GM12878 (cell line): ENCODE data around the gene PSENEN. TPM values are rescaled to one million over a fixed set of nuclear protein-coding genes. Genes with fewer than 3 reads are reported as not detected.

Experiments
- ATF2 ChIP-seq: IDR thresholded peaks from 2 replicates; pipeline ENCODE4 v1.6.1; 2012; ENCODE audit warnings: low read length, inconsistent platforms
- BMI1 ChIP-seq: fragments of 450-650 bp; IDR thresholded peaks from 2 replicates; pipeline ENCODE4 v1.6.1; 2016; ENCODE audit warnings: mild to moderate bottlenecking, moderate library complexity, borderline replicate concordance
- BRCA1 ChIP-seq: IDR thresholded peaks from 2 replicates; pipeline ENCODE4 v1.6.1; 2011; ENCODE audit warnings: low read depth, low read length, improper control_type of control experiment
- CHD1 ChIP-seq: IDR thresholded peaks from 2 replicates; pipeline ENCODE4 v1.6.1; 2012; ENCODE audit warnings: low read depth, low read length, improper control_type of control experiment
- CHD4 ChIP-seq: fragments of 200-600 bp; sonication (generic); IDR thresholded peaks from 2 replicates; pipeline ENCODE4 v1.6.1; 2016; ENCODE audit warnings: mild to moderate bottlenecking
- CREB1 ChIP-seq: IDR thresholded peaks from 2 replicates; pipeline ENCODE4 v1.6.1; 2012; ENCODE audit warnings: low read depth, mild to moderate bottlenecking, inconsistent platforms
- CUX1 ChIP-seq: IDR thresholded peaks from 2 replicates; pipeline ENCODE4 v1.6.1; 2012; ENCODE audit warnings: improper control_type of control experiment, low read depth, low read length; ENCODE audit not compliant: insufficient replicate concordance
- EGR1 ChIP-seq, 2 experiments: IDR thresholded peaks; 1 replicate in 1 of 2; 2 replicates in 1 of 2; pipeline ENCODE4 v1.6.1; 2011 to 2012; ENCODE audit warnings: low read depth in 2 of 2, low read length in 2 of 2, borderline replicate concordance in 1 of 2, mild to moderate bottlenecking in 1 of 2, moderate library complexity in 1 of 2
- EZH2 ChIP-seq: IDR thresholded peaks from 2 replicates; pipeline ENCODE4 v1.6.1; 2012; ENCODE audit warnings: low read depth, mild to moderate bottlenecking, control low read depth, inconsistent platforms, low read length, borderline replicate concordance; ENCODE audit not compliant: control insufficient read depth
- HDAC6 ChIP-seq: fragments of 200-600 bp; sonication (generic); IDR thresholded peaks from one replicate; pipeline ENCODE4 v1.8.0; 2017; ENCODE audit warnings: antibody characterized with exemption; ENCODE audit not compliant: unreplicated experiment
- HDGF ChIP-seq: fragments of 450-650 bp; IDR thresholded peaks from 2 replicates; pipeline ENCODE4 v1.6.1; 2016; ENCODE audit warnings: antibody characterized with exemption
- IKZF1 ChIP-seq: fragments of 450-650 bp; conservative IDR thresholded peaks from 2 replicates; pipeline ENCODE4 v1.6.1; 2017; ENCODE audit warnings: antibody characterized with exemption, mild to moderate bottlenecking
- MXI1 ChIP-seq: fragments of 150-350 bp; IDR thresholded peaks from 2 replicates; pipeline ENCODE4 v1.6.1; 2011; ENCODE audit warnings: low read depth, mild to moderate bottlenecking, inconsistent platforms, low read length, improper control_type of control experiment
- NBN ChIP-seq: fragments of 450-650 bp; IDR thresholded peaks from 2 replicates; pipeline ENCODE4 v1.6.1; 2016
- NFXL1 ChIP-seq: fragments of 450-650 bp; IDR thresholded peaks from 2 replicates; pipeline ENCODE4 v1.6.1; 2017; ENCODE audit warnings: antibody characterized with exemption, mild to moderate bottlenecking, borderline replicate concordance
- NFYB ChIP-seq: IDR thresholded peaks from 2 replicates; pipeline ENCODE4 v1.6.1; 2011; ENCODE audit warnings: low read depth, mild to moderate bottlenecking, low read length, improper control_type of control experiment, moderate library complexity; ENCODE audit not compliant: insufficient read depth
- POLR2A ChIP-seq: IDR thresholded peaks from 2 replicates; pipeline ENCODE4 v1.6.1; 2011; ENCODE audit warnings: low read depth, mild to moderate bottlenecking, low read length
- POLR2AphosphoS5 ChIP-seq: IDR thresholded peaks from 2 replicates; pipeline ENCODE4 v1.6.1; 2011; ENCODE audit warnings: mild to moderate bottlenecking, low read length, inconsistent platforms
- RAD21 ChIP-seq: IDR thresholded peaks from 2 replicates; pipeline ENCODE4 v1.6.1; 2011; ENCODE audit warnings: mild to moderate bottlenecking, low read depth, low read length, moderate library complexity; ENCODE audit not compliant: insufficient read depth
- RCOR1 ChIP-seq: conservative IDR thresholded peaks from 2 replicates; pipeline ENCODE4 v1.6.1; 2012; ENCODE audit warnings: low read depth, low read length, improper control_type of control experiment
- SIN3A ChIP-seq: IDR thresholded peaks from 2 replicates; pipeline ENCODE4 v1.6.1; 2012; ENCODE audit warnings: low read depth, low read length, improper control_type of control experiment
- SPI1 ChIP-seq: IDR thresholded peaks from 2 replicates; pipeline ENCODE4 v1.6.1; 2011; ENCODE audit warnings: low read depth, mild to moderate bottlenecking, low read length, moderate library complexity, borderline replicate concordance; ENCODE audit not compliant: insufficient read depth
- SREBF1 ChIP-seq: IDR thresholded peaks from 2 replicates; pipeline ENCODE4 v1.6.1; 2012; ENCODE audit warnings: mild to moderate bottlenecking, low read length
- SUZ12 ChIP-seq: fragments of 200-600 bp; sonication (generic); IDR thresholded peaks from one replicate; pipeline ENCODE4 v1.6.1; 2018; ENCODE audit warnings: antibody characterized with exemption, mild to moderate bottlenecking; ENCODE audit not compliant: unreplicated experiment
- TAF1 ChIP-seq: IDR thresholded peaks from 2 replicates; pipeline ENCODE4 v1.6.1; 2011; ENCODE audit warnings: mild to moderate bottlenecking, low read depth, low read length, borderline replicate concordance
- TCF12 ChIP-seq: IDR thresholded peaks from 2 replicates; pipeline ENCODE4 v1.6.1; 2011; ENCODE audit warnings: low read depth, mild to moderate bottlenecking, low read length
- ZSCAN29 ChIP-seq: fragments of 450-650 bp; IDR thresholded peaks from 2 replicates; pipeline ENCODE4 v1.6.1; 2017; ENCODE audit warnings: mild to moderate bottlenecking, moderate library complexity
- ZZZ3 ChIP-seq: IDR thresholded peaks from 2 replicates; pipeline ENCODE4 v1.6.1; 2011; ENCODE audit warnings: low read depth; ENCODE audit not compliant: control insufficient read depth, insufficient read length
- polyA plus RNA-seq, 11 experiments: library from polyadenylated mRNA; depleted of rRNA in 4 of 11; unstranded in 6 of 11; stranded (reverse) in 5 of 11; fragments of >200 nt; fragmentation: Nextera tagmentation in 4 of 11; fragmentation: Illumina TruSeq in 1 of 11; extraction: Ambion mirVana in 4 of 11; extraction: Trizol in 1 of 11; gene quantifications; 1 replicate in 1 of 11; 2 replicates in 10 of 11; pipeline versions ENCODE4 v1.2.1 to v1.2.3, GENCODE V29; 2011 to 2016; ENCODE audit warnings: inconsistent platforms in 2 of 11, missing spikeins in 2 of 11, low read depth in 1 of 11
- total RNA-seq, 4 experiments: library from RNA; depleted of rRNA in 3 of 4; stranded (reverse); fragments of >200 nt in 3 of 4; fragmentation: Illumina TruSeq in 1 of 4; extraction: Trizol in 1 of 4; gene quantifications; 2 replicates each; pipeline versions ENCODE4 v1.2.1 to v1.2.3, GENCODE V29; 2013 to 2021

PSENEN gene
- total and polyA plus RNA-seq, 10 of the 15 experiments (the other 5 are each of a cell fraction or from before 2014, with no cell fraction given): 14.4 to 178 (median 43.5) TPM

GRCh38 chr19:35717665-35718344 lies 27.6 kb upstream of the PSENEN start, which contains the start of gene KMT2B (continued):
- no peak for TF ChIP-seq CUX1
- no peak for TF ChIP-seq BMI1
- no peak for TF ChIP-seq SIN3A
- no peak; the same call in 1 of the 2 replicates for TF ChIP-seq MXI1
- peak; percentile 91 for TF ChIP-seq IKZF1
- TF ChIP-seq ZSCAN29: no peak
- TF ChIP-seq SUZ12: no peak
- no peak for TF ChIP-seq ZZZ3
- TF ChIP-seq NBN: no peak
- TF ChIP-seq POLR2AphosphoS5: no peak
- TF ChIP-seq CHD1: no peak
- no peak for TF ChIP-seq TAF1
- TF ChIP-seq CREB1: peak; percentile 88
- TF ChIP-seq NFXL1: no peak
- TF ChIP-seq HDGF: no peak
- peak; percentile 26 for TF ChIP-seq POLR2A
- TF ChIP-seq CHD4: no peak
- no peak for TF ChIP-seq RCOR1
- TF ChIP-seq BRCA1: no peak
- TF ChIP-seq TCF12: no peak
- TF ChIP-seq EGR1 (IDR thresholded peaks at IDR 0.05; ENCODE audit: borderline replicate concordance in 1 of 2, low read depth in 2 of 2, low read length in 2 of 2): peak in 1 of 2 experiments; percentile 77; a peak in 2 of 3 replicates
- TF ChIP-seq HDAC6: no peak
- no peak for TF ChIP-seq EZH2
- no peak for TF ChIP-seq NFYB
- no peak for TF ChIP-seq RAD21
- no peak for TF ChIP-seq SPI1
- no peak for TF ChIP-seq SREBF1
- TF ChIP-seq ATF2: no peak
